ENCODE data around the gene SUCNR1.

GRCh38 chr3:151894219-151894618 is 20.8 kb downstream of the SUCNR1 start:
- TF ChIP-seq CTCF (IDR thresholded peaks at IDR 0.05) = no peak
- no peak for TF ChIP-seq POLR2AphosphoS5 (IDR thresholded peaks at IDR 0.05)
- no peak for TF ChIP-seq POLR2A (IDR thresholded peaks at IDR 0.05)
- TF ChIP-seq EP300 (IDR thresholded peaks at IDR 0.05) = no peak
